Progenitor cell of endocrine pancreas (in vitro differentiated cells): Measurements from ENCODE around the gene CFAP57. TPM values are rescaled to one million over a fixed set of nuclear protein-coding genes. Genes with fewer than 3 reads are reported as not detected.

Experiments
- DNase-seq: peaks from one replicate; pipeline ENCODE4 v3.0.0; 2021; ENCODE audit warnings: low spot score; ENCODE audit not compliant: unreplicated experiment
- H3K27ac Mint-ChIP-seq: 2 replicates; pipeline ENCODE4 v1.8.0; 2021; ENCODE audit warnings: mild to moderate bottlenecking, moderate library complexity, mixed read lengths
- H3K27me3 Mint-ChIP-seq: 2 replicates; pipeline ENCODE4 v1.8.0; 2021; ENCODE audit warnings: mixed read lengths
- H3K36me3 Mint-ChIP-seq: 2 replicates; pipeline ENCODE4 v1.8.0; 2022; ENCODE audit warnings: mixed read lengths; ENCODE audit not compliant: insufficient read depth
- H3K4me1 Mint-ChIP-seq: 2 replicates; pipeline ENCODE4 v1.8.0; 2021; ENCODE audit warnings: low read depth, mixed read lengths
- H3K4me3 Mint-ChIP-seq: 2 replicates; pipeline ENCODE4 v1.8.0; 2021; ENCODE audit warnings: low read depth, mild to moderate bottlenecking, moderate library complexity, mixed read lengths
- H3K9me3 Mint-ChIP-seq: 2 replicates; pipeline ENCODE4 v1.8.0; 2021; ENCODE audit warnings: low read depth, mixed read lengths
- total RNA-seq: library from RNA; stranded (reverse); gene quantifications from 2 replicates; pipeline ENCODE4 v1.2.1, GENCODE V29; 2021
- TF ChIP-seq, protein P1 (sequence below): fragments of 200-600 bp; sonication (generic); IDR thresholded peaks from one replicate; pipeline ENCODE4 v1.5.0; 2021; ENCODE audit warnings: antibody characterized with exemption, mild to moderate bottlenecking; ENCODE audit not compliant: unreplicated experiment

The CFAP57 gene
- total RNA-seq, 1 donor from 2014 or later: 2.2 TPM

DNA sequence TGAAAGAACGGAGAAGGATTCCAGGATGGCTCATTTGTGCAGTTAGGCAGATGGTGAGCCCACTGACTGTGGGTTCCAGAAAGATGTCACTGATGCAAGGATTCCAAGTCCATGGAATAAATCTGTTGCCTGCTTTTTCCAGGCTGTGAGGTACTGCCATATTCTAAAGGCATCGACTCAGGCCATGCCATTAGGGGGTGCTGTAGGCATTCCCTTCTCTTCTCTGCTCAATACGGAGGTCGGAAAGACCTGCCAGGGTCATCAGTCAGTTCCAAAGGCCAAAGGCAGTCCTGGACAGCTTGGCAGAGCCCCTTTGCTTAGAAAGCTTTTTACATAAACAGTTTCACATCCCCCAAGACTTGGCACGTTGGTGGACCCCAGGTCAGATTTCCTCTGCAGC, 66.0 kb downstream of the CFAP57 start:
- TF ChIP-seq, protein P1, sequence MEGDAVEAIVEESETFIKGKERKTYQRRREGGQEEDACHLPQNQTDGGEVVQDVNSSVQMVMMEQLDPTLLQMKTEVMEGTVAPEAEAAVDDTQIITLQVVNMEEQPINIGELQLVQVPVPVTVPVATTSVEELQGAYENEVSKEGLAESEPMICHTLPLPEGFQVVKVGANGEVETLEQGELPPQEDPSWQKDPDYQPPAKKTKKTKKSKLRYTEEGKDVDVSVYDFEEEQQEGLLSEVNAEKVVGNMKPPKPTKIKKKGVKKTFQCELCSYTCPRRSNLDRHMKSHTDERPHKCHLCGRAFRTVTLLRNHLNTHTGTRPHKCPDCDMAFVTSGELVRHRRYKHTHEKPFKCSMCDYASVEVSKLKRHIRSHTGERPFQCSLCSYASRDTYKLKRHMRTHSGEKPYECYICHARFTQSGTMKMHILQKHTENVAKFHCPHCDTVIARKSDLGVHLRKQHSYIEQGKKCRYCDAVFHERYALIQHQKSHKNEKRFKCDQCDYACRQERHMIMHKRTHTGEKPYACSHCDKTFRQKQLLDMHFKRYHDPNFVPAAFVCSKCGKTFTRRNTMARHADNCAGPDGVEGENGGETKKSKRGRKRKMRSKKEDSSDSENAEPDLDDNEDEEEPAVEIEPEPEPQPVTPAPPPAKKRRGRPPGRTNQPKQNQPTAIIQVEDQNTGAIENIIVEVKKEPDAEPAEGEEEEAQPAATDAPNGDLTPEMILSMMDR: peak; percentile 88
- no peaks in the 10 kb centered on the region for H3K9me3 Mint-ChIP-seq
- no peak overlapping the region for H3K4me3 Mint-ChIP-seq
- peaks cover 7% of the 10 kb centered on the region for H3K4me1 Mint-ChIP-seq
- DNase-seq: peak; percentile 60
- H3K27ac Mint-ChIP-seq: no peak overlapping the region
- H3K36me3 Mint-ChIP-seq: no peaks in the 10 kb centered on the region
- peaks cover 3% of the 10 kb centered on the region for H3K27me3 Mint-ChIP-seq

DNA sequence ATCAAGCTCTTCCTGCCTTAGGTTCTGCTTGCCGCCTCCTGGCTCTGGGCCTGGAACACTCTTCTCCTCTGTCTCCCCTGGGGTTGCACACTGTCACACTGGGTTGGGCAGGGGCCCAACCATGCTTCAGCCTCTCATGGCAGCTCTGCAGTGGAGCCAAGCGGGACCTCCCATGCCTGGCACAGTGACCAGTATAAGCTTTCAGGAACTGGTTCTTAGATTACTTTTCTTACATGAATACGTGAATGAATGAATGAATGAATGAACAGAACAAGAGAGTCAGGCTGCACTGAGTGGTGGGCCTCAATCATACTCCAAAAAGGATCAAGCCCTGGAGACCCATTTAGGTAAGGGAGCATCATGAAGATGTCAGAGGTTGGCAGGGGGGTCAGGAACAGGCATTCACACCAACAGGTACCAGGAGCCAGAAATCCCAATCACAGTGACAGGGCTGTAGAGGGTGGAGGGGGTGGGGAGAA, 66.9 kb downstream of the CFAP57 start:
- H3K4me3 Mint-ChIP-seq: no peak overlapping the region

DNA sequence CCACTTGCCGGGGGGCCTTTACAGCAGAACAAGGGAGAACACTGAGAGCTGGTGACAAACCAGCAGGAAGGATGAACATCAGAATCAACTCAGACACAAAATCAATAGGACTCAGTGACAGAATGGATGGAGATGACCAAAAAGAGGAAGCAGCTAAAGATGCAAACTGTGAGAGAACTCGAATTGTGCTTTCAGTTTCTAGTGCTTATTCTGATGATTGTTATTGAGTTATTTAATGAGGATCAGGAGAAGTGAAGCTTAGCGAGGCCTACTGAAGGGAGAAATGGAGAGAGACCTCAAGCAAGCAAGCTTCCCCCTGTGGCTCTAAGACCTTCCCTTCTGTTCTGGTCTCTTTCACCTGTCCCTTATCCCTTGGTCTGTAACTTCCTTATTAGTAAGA, 67.4 kb downstream of the CFAP57 start:
- TF ChIP-seq, protein P1: no peak
- no peaks in the 10 kb centered on the region for H3K9me3 Mint-ChIP-seq
- H3K36me3 Mint-ChIP-seq: no peaks in the 10 kb centered on the region

More for the DNA sequence above, 66.9 kb downstream of the CFAP57 start:
- TF ChIP-seq, protein P1: no peak
- Mint-ChIP-seq H3K9me3 (no peaks in the 10 kb centered on the region), H3K27ac (no peak overlapping the region), H3K27me3 (peaks cover 3% of the 10 kb centered on the region), H3K36me3 (no peaks in the 10 kb centered on the region), H3K4me1 (peaks cover 11% of the 10 kb centered on the region)
- DNase-seq: no peak

DNA sequence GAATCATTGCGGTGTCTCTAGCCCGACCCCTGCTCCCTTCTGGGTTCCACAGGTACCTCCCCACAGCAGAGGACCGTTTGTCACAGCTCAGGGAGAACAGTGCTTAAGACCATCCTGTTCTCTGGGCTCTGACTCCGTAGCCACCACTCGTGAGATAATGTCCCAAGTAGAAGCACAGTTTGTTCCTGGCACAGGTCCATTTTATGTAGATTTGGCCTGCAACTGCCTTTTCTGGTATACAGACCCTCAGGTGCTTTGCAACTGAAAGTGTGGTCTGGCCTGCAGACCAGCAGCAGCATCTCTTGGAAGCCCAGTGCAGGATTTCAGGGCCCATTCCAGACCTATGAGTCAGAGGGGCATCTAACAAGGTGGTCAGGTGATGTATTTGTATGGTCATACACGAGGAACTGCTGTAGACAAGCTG, 69.3 kb downstream of the CFAP57 start:
- DNase-seq: no peak
- peaks cover 6% of the 10 kb centered on the region for H3K4me1 Mint-ChIP-seq
- H3K27me3 Mint-ChIP-seq: no peaks in the 10 kb centered on the region
- H3K9me3 Mint-ChIP-seq: peaks cover 8% of the 10 kb centered on the region
- TF ChIP-seq, protein P1: no peak
- no peak overlapping the region for H3K4me3 Mint-ChIP-seq
- no peaks in the 10 kb centered on the region for H3K36me3 Mint-ChIP-seq
- H3K27ac Mint-ChIP-seq: peak overlapping the region; percentile 11

More for the DNA sequence above, 67.4 kb downstream of the CFAP57 start:
- peaks cover 11% of the 10 kb centered on the region for H3K4me1 Mint-ChIP-seq
- DNase-seq: no peak
- no peak overlapping the region for H3K4me3 Mint-ChIP-seq
- H3K27ac Mint-ChIP-seq: no peak overlapping the region
- H3K27me3 Mint-ChIP-seq: peaks cover 3% of the 10 kb centered on the region

DNA sequence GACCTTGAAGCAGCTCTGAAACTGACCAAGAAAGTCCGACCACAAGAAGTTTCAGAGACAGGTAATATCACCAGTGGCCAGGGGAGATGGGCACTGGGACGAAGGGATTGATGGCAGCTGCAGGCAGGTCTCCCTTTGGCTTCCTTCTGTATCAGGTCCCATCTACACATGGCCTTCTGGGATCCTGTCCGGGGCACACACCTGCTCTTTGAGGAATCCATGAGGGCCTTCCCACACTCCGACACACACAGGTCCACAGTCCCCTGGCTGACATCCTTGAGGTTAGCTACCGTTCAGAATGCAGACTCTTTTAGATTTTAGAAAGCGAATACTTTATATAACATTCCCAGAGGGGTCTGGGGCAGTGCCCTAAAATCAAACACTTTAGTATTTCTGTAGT, 71.2 kb downstream of the CFAP57 start:
- H3K9me3 Mint-ChIP-seq: peaks cover 18% of the 10 kb centered on the region
- H3K36me3 Mint-ChIP-seq: peaks cover 3% of the 10 kb centered on the region
- TF ChIP-seq, protein P1: no peak
- DNase-seq: no peak
- H3K4me1 Mint-ChIP-seq: peaks cover 4% of the 10 kb centered on the region
- H3K27ac Mint-ChIP-seq: peak overlapping the region; percentile 76
- no peaks in the 10 kb centered on the region for H3K27me3 Mint-ChIP-seq
- no peak overlapping the region for H3K4me3 Mint-ChIP-seq
